Retinal pigment epithelial cell (primary cell): Measurements from ENCODE around the gene TBC1D5.

Experiments
- DNase-seq: peaks from one replicate; pipeline ENCODE4 v3.0.0-alpha.2; 2010; ENCODE audit warnings: low read depth
- H3K4me3 ChIP-seq: 2 replicates; pipeline ENCODE4 v1.5.1; 2011; ENCODE audit warnings: mild to moderate bottlenecking, low read length, control low read depth, moderate library complexity
- CTCF ChIP-seq: conservative IDR thresholded peaks from 2 replicates; pipeline ENCODE4 v1.5.1; 2011; ENCODE audit warnings: low read depth, low read length, control low read depth, inconsistent platforms

The TBC1D5 gene

GRCh38 chr3:17552351-17552750, 190.1 kb downstream of the TBC1D5 start:
- no peak for TF ChIP-seq CTCF
- no peak for DNase-seq
- no peak overlapping the region for H3K4me3 ChIP-seq

GRCh38 chr3:17551895-17552294, 190.5 kb downstream of the TBC1D5 start:
- no peak for DNase-seq
- H3K4me3 ChIP-seq = no peak overlapping the region

GRCh38 chr3:17551333-17551732, 191.1 kb downstream of the TBC1D5 start:
- H3K4me3 ChIP-seq = no peak overlapping the region
- TF ChIP-seq CTCF = no peak
- DNase-seq = no peak

More at GRCh38 chr3:17551895-17552294, 190.5 kb downstream of the TBC1D5 start:
- no peak for TF ChIP-seq CTCF

GRCh38 chr3:17550624-17551023, 191.8 kb downstream of the TBC1D5 start:
- no peak for DNase-seq
- H3K4me3 ChIP-seq = no peak overlapping the region
- no peak for TF ChIP-seq CTCF

- H3K4me3 ChIP-seq = no peak overlapping the region
- DNase-seq = no peak
- TF ChIP-seq CTCF = no peak
Measured at GRCh38 chr3:17546500-17547255, 195.8 kb downstream of the TBC1D5 start.

GRCh38 chr3:17544632-17545031, 197.8 kb downstream of the TBC1D5 start:
- no peak overlapping the region for H3K4me3 ChIP-seq
- peak; percentile 34 for TF ChIP-seq CTCF

GRCh38 chr3:17542591-17542990, 199.8 kb downstream of the TBC1D5 start:
- H3K4me3 ChIP-seq = no peak overlapping the region
- DNase-seq = peak; percentile 52
- TF ChIP-seq CTCF = no peak

More at GRCh38 chr3:17544632-17545031, 197.8 kb downstream of the TBC1D5 start:
- no peak for DNase-seq
